ENCODE data around the gene JAZF1. TPM values are rescaled to one million over a fixed set of nuclear protein-coding genes. Genes with fewer than 3 reads are reported as not detected.

The JAZF1 gene
- total and polyA plus RNA-seq, 10 of the 15 experiments (the other 5 are each of a cell fraction or from before 2014, with no cell fraction given) = 0.04 to 0.82 (median 0.15) TPM; not detected in 3

DNA sequence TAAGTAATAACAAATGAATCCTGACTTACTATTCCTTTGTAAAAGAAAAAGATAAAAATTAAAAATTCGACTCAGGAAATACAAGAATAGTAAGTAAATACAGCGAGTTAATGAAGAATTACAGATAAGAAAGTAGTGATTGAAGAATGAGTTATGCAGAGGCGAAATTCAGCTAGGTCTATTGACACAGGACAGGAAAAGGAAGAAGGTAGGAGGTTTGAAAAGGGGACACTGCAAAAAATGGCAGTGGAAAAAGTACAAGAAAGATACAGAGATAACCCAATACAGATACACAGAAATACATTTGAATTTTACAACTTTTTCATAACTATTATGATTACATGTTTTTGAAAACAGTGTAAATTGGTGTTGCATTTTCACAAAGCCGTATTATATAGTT is 28.0 kb downstream of the JAZF1 start:
- Histone ChIP-seq H3K79me2 (ENCODE audit: control insufficient read depth, insufficient read depth, low read length) (no peaks in the 10 kb centered on the region), H3K4me3 (no peak overlapping the region), H3K9me3 (replicated peaks; ENCODE audit: control insufficient read depth, insufficient read depth, low read length) (no peaks in the 10 kb centered on the region; the same call in 1 of the 3 replicates), H2AFZ (ENCODE audit: control insufficient read depth, low read depth, low read length) (no peak overlapping the region), H3K9ac (ENCODE audit: control insufficient read depth, insufficient read depth, low read length) (no peak overlapping the region), H3K4me2 (ENCODE audit: control insufficient read depth, insufficient read depth) (no peak overlapping the region), H3K27ac (ENCODE audit: control insufficient read depth, insufficient read depth) (no peak overlapping the region), H3K4me1 (ENCODE audit: control insufficient read depth, insufficient read depth, low read length) (peaks cover 30% of the 10 kb centered on the region), H3K36me3 (ENCODE audit: control insufficient read depth in 2 of 2, insufficient read depth in 2 of 2, low read length in 1 of 2) (no peaks in the 10 kb centered on the region), H3K27me3 (replicated peaks in 1 of 2; ENCODE audit: control insufficient read depth in 2 of 2, insufficient read depth in 2 of 2, low read length in 1 of 2) (no peaks in the 10 kb centered on the region; a peak in 1 of 4 replicates), H4K20me1 (ENCODE audit: control insufficient read depth, insufficient read depth) (no peaks in the 10 kb centered on the region)
- FAIRE-seq (no peak), ATAC-seq (no peak), DNase-seq (ENCODE audit: low read depth, low spot score) (no peak)
- no TSS peak for BruUV-seq (replicated peaks)
- intact Hi-C loops (cut with micrococcal nuclease; ENCODE audit: unreplicated experiment) = no loop called here
- in situ Hi-C loops (cut with MboI) = no loop called here
- 46% methylated on average over 4 of the region's 4 CpGs for WGBS (ENCODE audit: insufficient coverage, insufficient replicate concordance, low lambda C conversion rate, missing lambda C conversion rate)
- RAD21 ChIA-PET (ENCODE audit: unreplicated experiment) = no interaction called here
- POLR2A ChIA-PET = no interaction called here
- CTCF ChIA-PET = no interaction called here
- TF ChIP-seq BRCA1 (IDR thresholded peaks at IDR 0.05; ENCODE audit: low read depth, low read length) (no peak), MTA3 (IDR thresholded peaks at IDR 0.05; ENCODE audit: borderline replicate concordance, low read length) (no peak), BMI1 (IDR thresholded peaks at IDR 0.05; ENCODE audit: borderline replicate concordance) (0 out of 2 replicates have a peak, but pooled peaks have one; percentile 14), GABPA (IDR thresholded peaks at IDR 0.05; ENCODE audit: low read depth) (peak; percentile 62)
- SMC1A ChIA-PET (ENCODE audit: uncharacterized antibody, unreplicated experiment) = no interaction called here

DNA sequence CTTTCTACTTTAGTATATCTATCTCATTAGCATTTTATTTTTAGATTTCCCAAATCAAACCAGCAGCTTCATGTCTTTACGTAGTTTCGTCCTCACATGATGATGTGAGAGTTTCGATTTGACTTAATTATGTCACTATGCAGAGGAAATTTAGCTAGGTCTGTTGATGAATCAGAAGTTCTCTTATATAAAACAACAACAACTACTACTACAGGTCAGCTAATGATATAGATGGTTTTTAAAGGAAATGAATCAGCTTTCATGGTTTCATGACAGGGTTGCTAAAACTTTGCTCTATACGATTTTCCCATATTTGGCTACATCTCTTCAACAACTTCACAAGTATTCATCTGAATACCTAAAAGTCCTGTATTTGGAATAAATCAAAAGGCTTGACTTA is 28.6 kb downstream of the JAZF1 start:
- BruUV-seq (replicated peaks) = no TSS peak
- Histone ChIP-seq H3K4me1 (ENCODE audit: control insufficient read depth, insufficient read depth, low read length) (peaks cover 30% of the 10 kb centered on the region), H3K9ac (ENCODE audit: control insufficient read depth, insufficient read depth, low read length) (no peak overlapping the region), H3K36me3 (ENCODE audit: control insufficient read depth in 2 of 2, insufficient read depth in 2 of 2, low read length in 1 of 2) (no peaks in the 10 kb centered on the region), H3K9me3 (replicated peaks; ENCODE audit: control insufficient read depth, insufficient read depth, low read length) (no peaks in the 10 kb centered on the region; the same call in 1 of the 3 replicates), H3K4me2 (ENCODE audit: control insufficient read depth, insufficient read depth) (no peak overlapping the region), H3K27ac (ENCODE audit: control insufficient read depth, insufficient read depth) (no peak overlapping the region), H4K20me1 (ENCODE audit: control insufficient read depth, insufficient read depth) (no peaks in the 10 kb centered on the region), H3K27me3 (replicated peaks in 1 of 2; ENCODE audit: control insufficient read depth in 2 of 2, insufficient read depth in 2 of 2, low read length in 1 of 2) (no peaks in the 10 kb centered on the region; a peak in 1 of 4 replicates), H3K79me2 (ENCODE audit: control insufficient read depth, insufficient read depth, low read length) (no peaks in the 10 kb centered on the region), H3K4me3 (no peak overlapping the region), H2AFZ (ENCODE audit: control insufficient read depth, low read depth, low read length) (no peak overlapping the region)
- ChIA-PET POLR2A (no interaction called here), CTCF (no interaction called here), RAD21 (ENCODE audit: unreplicated experiment) (no interaction called here), SMC1A (ENCODE audit: uncharacterized antibody, unreplicated experiment) (interaction anchor here (0.6 kb wide), 1 partner anchor 454 kb away, joined by 3 read pairs; no protein-coding TSS in a partner anchor)
- intact Hi-C loops (cut with micrococcal nuclease; ENCODE audit: unreplicated experiment) = no loop called here
- FAIRE-seq = no peak
- DNase-seq (ENCODE audit: low read depth, low spot score) = peak; percentile 59
- ATAC-seq = peak; percentile 66
- under 1% methylated on average over 4 of the region's 4 CpGs for WGBS (ENCODE audit: insufficient coverage, insufficient replicate concordance, low lambda C conversion rate, missing lambda C conversion rate)
- in situ Hi-C loops (cut with MboI) = no loop called here
- TF ChIP-seq RCOR1 (conservative IDR thresholded peaks at IDR 0.05; ENCODE audit: low read depth, low read length) = no peak
- TF ChIP-seq BCL11A (IDR thresholded peaks at IDR 0.05; ENCODE audit: low read depth, low read length) = peak; percentile 87
- no peak for TF ChIP-seq SIX5 (IDR thresholded peaks at IDR 0.05; ENCODE audit: low read depth, low read length, severe bottlenecking)
- TF ChIP-seq, protein P1, sequence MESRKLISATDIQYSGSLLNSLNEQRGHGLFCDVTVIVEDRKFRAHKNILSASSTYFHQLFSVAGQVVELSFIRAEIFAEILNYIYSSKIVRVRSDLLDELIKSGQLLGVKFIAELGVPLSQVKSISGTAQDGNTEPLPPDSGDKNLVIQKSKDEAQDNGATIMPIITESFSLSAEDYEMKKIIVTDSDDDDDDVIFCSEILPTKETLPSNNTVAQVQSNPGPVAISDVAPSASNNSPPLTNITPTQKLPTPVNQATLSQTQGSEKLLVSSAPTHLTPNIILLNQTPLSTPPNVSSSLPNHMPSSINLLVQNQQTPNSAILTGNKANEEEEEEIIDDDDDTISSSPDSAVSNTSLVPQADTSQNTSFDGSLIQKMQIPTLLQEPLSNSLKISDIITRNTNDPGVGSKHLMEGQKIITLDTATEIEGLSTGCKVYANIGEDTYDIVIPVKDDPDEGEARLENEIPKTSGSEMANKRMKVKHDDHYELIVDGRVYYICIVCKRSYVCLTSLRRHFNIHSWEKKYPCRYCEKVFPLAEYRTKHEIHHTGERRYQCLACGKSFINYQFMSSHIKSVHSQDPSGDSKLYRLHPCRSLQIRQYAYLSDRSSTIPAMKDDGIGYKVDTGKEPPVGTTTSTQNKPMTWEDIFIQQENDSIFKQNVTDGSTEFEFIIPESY (IDR thresholded peaks at IDR 0.05) = peak; percentile 63; the same call in 1 of the 2 replicates
- no peak for TF ChIP-seq NRF1 (conservative IDR thresholded peaks at IDR 0.05; ENCODE audit: low read depth, low read length)
- TF ChIP-seq JUNB (IDR thresholded peaks at IDR 0.05) = peak; percentile 93
- TF ChIP-seq ZNF274 (IDR thresholded peaks at IDR 0.05; ENCODE audit: insufficient read depth, insufficient read length) = no peak
- TF ChIP-seq NFIC (IDR thresholded peaks at IDR 0.05; ENCODE audit: low read depth, low read length) = peak; percentile 90
- 0 out of 2 replicates have a peak, but pooled peaks have one; percentile 28 for TF ChIP-seq ZBED1 (IDR thresholded peaks at IDR 0.05; ENCODE audit: borderline replicate concordance)
- 0 out of 3 replicates have a peak, but pooled peaks have one; percentile 20 for TF ChIP-seq POU2F2 (IDR thresholded peaks at IDR 0.05; ENCODE audit: borderline replicate concordance, low read depth, low read length)
- TF ChIP-seq TBL1XR1 (IDR thresholded peaks at IDR 0.05; ENCODE audit: low read depth, low read length) = 0 out of 2 replicates have a peak, but pooled peaks have one; percentile 41
- peak; percentile 28; the same call in 1 of the 2 replicates for TF ChIP-seq GABPA (IDR thresholded peaks at IDR 0.05; ENCODE audit: low read depth)
- TF ChIP-seq EP300 (IDR thresholded peaks at IDR 0.05; ENCODE audit: borderline replicate concordance in 1 of 2, control insufficient read depth in 1 of 2, low read depth in 2 of 2, low read length in 2 of 2) = peak; percentile 94 to 96
